Cardiac fibroblast (primary cell): ENCODE data around the gene ARAP2.

Source experiments
- DNase-seq, 2 donors: peaks; one replicate each; pipeline versions ENCODE4 v3.0.0 to v3.0.0-alpha.2; 2010; ENCODE audit warnings: low read depth in 2 of 2
- H3K4me3 ChIP-seq, 2 donors: replicated peaks in 1 of 2; 1 replicate in 1 of 2; 2 replicates in 1 of 2; pipeline ENCODE4 v1.5.1; 2011; ENCODE audit warnings: low read depth in 2 of 2, low read length in 2 of 2, mild to moderate bottlenecking in 2 of 2, moderate library complexity in 1 of 2
- CTCF ChIP-seq: IDR thresholded peaks from one replicate; pipeline ENCODE4 v1.5.1; 2011; ENCODE audit warnings: low read depth, mild to moderate bottlenecking, low read length, inconsistent platforms

The ARAP2 gene

DNA sequence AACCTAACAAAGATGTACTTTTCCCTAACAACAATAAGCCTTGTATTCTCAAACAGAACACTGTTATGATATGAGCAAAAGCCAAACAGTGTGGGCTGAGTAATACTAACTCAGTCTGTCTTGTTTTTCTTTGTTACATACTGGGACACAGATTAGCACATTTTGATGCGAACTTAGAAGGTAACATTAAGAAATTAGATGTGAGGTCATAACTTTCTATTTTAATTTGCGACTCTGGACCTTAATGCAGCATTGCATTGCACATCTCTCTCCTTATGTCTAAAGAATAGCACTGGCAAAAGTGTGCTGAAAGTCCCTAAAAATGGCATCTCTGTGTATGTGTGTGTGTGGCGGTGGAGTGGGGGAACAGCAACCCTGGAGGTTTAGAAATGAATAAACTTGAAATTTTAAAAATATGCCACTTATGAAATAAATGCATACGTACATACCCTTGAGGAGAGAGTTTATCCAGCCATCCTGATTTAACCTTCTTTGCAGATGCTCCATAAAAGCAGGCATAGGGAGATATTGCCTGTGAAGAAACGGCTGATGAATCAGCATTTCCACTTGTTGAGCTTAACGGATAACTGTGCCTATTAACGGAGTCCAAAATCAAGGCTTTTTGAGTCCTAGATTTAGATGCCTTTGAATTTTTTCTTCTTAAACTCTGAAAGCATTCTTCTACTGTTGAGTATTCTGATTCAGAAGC, 34.2 kb downstream of the ARAP2 start:
- no peak for TF ChIP-seq CTCF
- DNase-seq, result peak in 1 of 2 donors; percentile 2

GRCh38 chr4:36208893-36209473, 35.3 kb downstream of the ARAP2 start:
- no peak for DNase-seq
- no peak for TF ChIP-seq CTCF
- no peak overlapping the region for H3K4me3 ChIP-seq

More for the DNA sequence above, 34.2 kb downstream of the ARAP2 start:
- H3K4me3 ChIP-seq, result no peak overlapping the region

DNA sequence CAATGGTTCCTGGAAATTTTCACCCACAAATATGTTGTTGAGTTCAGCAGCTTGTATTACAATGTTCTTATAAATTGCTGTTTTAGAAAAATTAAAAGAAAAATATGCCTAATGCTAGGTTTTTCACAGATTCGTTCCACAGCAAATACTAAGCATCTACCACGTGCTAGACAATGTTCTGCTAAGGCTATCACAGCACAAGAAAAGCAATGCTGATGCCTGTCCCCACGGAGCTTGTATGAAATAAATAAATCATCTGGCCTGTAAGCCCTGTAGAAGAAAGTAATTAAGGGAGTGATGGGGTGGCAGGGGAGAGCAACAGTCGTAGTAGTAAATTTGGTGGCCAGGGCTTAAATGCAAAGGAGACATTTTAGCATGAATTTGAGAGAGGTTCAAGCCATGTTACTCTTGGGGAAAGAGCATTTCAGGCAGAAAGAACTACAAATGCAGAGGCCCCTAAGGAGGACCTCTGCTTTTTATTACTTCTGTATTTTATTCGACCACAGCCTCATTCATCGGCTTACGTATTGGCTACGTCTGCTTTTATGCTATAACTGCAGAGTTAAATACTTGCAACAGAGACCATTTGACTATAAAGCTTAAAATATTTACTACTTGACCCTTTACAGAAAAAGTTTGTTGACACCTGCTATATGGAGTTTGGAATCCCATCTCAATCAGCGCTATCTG, 36.3 kb downstream of the ARAP2 start:
- no peak for DNase-seq
- H3K4me3 ChIP-seq, result no peak overlapping the region
- TF ChIP-seq CTCF, result no peak

DNA sequence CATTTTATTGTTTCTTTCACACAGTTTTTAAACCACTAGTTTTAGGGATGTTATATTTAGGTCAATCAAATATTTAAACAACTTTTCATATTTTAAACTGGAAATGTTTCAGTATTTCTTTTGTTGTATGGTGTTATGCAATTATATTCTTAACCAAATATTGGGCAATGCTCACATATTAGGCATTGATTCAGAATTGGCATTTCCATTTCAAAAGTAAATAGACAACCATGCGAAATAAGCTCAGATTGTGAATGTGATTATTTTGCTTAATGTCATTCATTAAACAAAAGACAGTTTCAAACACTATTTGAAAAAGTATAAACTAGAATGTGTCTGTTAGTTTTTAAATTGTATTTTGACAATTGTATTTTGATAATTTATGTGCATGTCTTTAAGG, 36.9 kb downstream of the ARAP2 start:
- TF ChIP-seq CTCF, result no peak
- no peak for DNase-seq
- no peak overlapping the region for H3K4me3 ChIP-seq

DNA sequence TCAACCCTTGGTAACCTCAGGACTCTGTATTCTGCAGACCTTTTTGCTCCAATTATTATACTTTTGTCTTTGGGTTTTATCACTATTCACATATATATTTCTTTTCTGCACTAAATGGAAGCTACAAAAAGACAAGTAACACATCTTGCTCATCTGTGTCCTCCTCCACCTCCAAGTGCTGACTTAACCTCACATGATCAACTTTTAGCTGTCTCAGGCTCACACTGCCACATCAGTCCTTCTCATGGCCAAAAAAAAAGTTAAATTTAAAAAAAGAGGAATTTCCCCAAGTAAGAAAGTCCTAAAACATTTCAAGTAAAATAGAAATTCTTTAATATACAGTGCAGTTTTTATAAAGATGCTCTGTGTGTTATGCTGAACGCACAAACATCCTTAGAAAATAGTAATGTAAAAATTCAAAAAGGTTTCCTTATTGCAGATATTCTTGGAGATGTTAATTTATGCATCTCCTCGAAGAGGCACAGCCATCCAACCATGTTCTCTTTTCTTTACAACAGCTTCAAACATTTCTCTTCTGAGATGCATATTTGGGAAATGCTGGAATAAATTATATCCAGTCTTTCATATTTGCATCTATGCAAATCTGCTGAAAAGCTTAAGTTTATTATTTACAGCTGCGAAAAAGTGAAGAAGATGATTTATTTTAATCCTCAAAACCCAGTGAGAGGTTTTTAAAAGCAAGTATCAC, 37.6 kb downstream of the ARAP2 start:
- no peak for TF ChIP-seq CTCF
- no peak overlapping the region for H3K4me3 ChIP-seq
- DNase-seq, result no peak

- no peak for TF ChIP-seq CTCF
- no peak for DNase-seq
- no peak overlapping the region for H3K4me3 ChIP-seq
Observed at GRCh38 chr4:36206012-36206411, 38.3 kb downstream of the ARAP2 start.
